Measurements from ENCODE around the gene GOLGB1. TPM values are rescaled to one million over a fixed set of nuclear protein-coding genes. Genes with fewer than 3 reads are reported as not detected.

GOLGB1 gene
- total RNA-seq, 1 experiment from 2014 or later, result 31.4 TPM

- no peaks in the 10 kb centered on the region for H3K9me3 ChIP-seq (ENCODE audit: control insufficient read depth, low read depth, low read length)
- H3K4me2 ChIP-seq (ENCODE audit: insufficient read depth, insufficient read length, low read length), result no peak overlapping the region
- H3K23me2 ChIP-seq (ENCODE audit: insufficient read length, low read depth, low read length, poor library complexity, severe bottlenecking), result no peaks in the 10 kb centered on the region
- no peaks in the 10 kb centered on the region for H3K79me1 ChIP-seq (ENCODE audit: insufficient read depth, low read depth, low read length, poor library complexity, severe bottlenecking)
- no peak overlapping the region for H3K18ac ChIP-seq (ENCODE audit: insufficient read length, low read depth, low read length)
- no peaks in the 10 kb centered on the region for H3K79me2 ChIP-seq (ENCODE audit: insufficient read depth, low read length)
- H4K5ac ChIP-seq (ENCODE audit: insufficient read length, low read depth, low read length), result no peak overlapping the region
- Mint-ChIP-seq H3K36me3 (ENCODE audit: insufficient read depth in 1 of 3, low read depth in 3 of 3) (no peaks in the 10 kb centered on the region), H3K27ac (peak overlapping the region; percentile 15 to 55 (median 29); a peak in 4 of 7 replicates), H3K4me3 (no peak overlapping the region; a peak in 1 of 5 replicates), H3K27me3 (ENCODE audit: low read depth) (no peaks in the 10 kb centered on the region), H3K9me3 (no peaks in the 10 kb centered on the region; a peak in 1 of 5 replicates), H3K4me1 (peaks cover 31 to 36% of the 10 kb centered on the region in 2 experiments)
- peaks cover 7% of the 10 kb centered on the region; the same call in 1 of the 2 replicates for H3K4me1 ChIP-seq (ENCODE audit: insufficient read depth, low read length)
- H4K8ac ChIP-seq (replicated peaks; ENCODE audit: insufficient read length, low read depth, low read length), result no peak overlapping the region
- H2BK15ac ChIP-seq (ENCODE audit: low read depth, low read length), result no peak overlapping the region
- H2AFZ ChIP-seq (ENCODE audit: low read length), result no peak overlapping the region
- H2BK20ac ChIP-seq (ENCODE audit: low read depth, low read length, poor library complexity, severe bottlenecking), result no peak overlapping the region
- H3T11ph ChIP-seq (ENCODE audit: low read length), result no peak overlapping the region
- no peak overlapping the region for H4K91ac ChIP-seq (ENCODE audit: insufficient read length, low read depth, low read length)
- no peak for DNase-seq
- H3K27ac ChIP-seq (ENCODE audit: insufficient read length, low read depth, low read length), result no peak overlapping the region
- no peak overlapping the region for H3K9ac ChIP-seq (ENCODE audit: extremely low read depth, insufficient read length, low read length)
- no CpG with 5 or more reads among the region's 9 CpGs for WGBS (ENCODE audit: extremely low coverage, insufficient read length, low lambda C conversion rate)
- no peaks in the 10 kb centered on the region for H4K20me1 ChIP-seq (ENCODE audit: control insufficient read depth, insufficient read depth, insufficient read length)
- no peak overlapping the region for H3K23ac ChIP-seq (ENCODE audit: insufficient read length, low read depth, low read length)
- H3K56ac ChIP-seq (ENCODE audit: insufficient read length, low read depth, low read length), result no peak overlapping the region
- no peak for TF ChIP-seq CTCF (conservative IDR thresholded peaks at IDR 0.05)
- H2AK5ac ChIP-seq (ENCODE audit: insufficient read length, low read length), result no peak overlapping the region
- no peak overlapping the region for H2BK120ac ChIP-seq (ENCODE audit: low read depth, low read length, poor library complexity, severe bottlenecking)
- no peak overlapping the region for H2BK5ac ChIP-seq (ENCODE audit: insufficient read length, low read length)
- no peak overlapping the region for H2BK12ac ChIP-seq (ENCODE audit: insufficient read length, low read depth, low read length)
- no peak overlapping the region for H3K4ac ChIP-seq (ENCODE audit: low read depth, low read length)
- H3K14ac ChIP-seq (ENCODE audit: insufficient read depth, low read length), result no peak overlapping the region
- H3K27me3 ChIP-seq (ENCODE audit: insufficient read depth, low read length), result no peaks in the 10 kb centered on the region
Measured at GRCh38 chr3:121642601-121643314, 106.8 kb downstream of the GOLGB1 start.
